HepG2 (cell line): Measurements from ENCODE around the gene RNF126. TPM values are rescaled to one million over a fixed set of nuclear protein-coding genes. Genes with fewer than 3 reads are reported as not detected.
A peak's percentile ranks its signal among the peaks of the same experiment; 100 is the strongest.

ENCODE experiments used
- FOSL1 ChIP-seq: sonication (generic); formaldehyde crosslinking; IDR thresholded peaks from 2 replicates; pipeline ENCODE4 v1.9.0; 2021; ENCODE audit warnings: missing genetic modification reagents, borderline replicate concordance
- HMGA1 ChIP-seq: sonication (generic); formaldehyde crosslinking; conservative IDR thresholded peaks from 2 replicates; pipeline ENCODE4 v1.4.0; 2020; ENCODE audit warnings: missing genetic modification reagents
- HNRNPLL ChIP-seq: fragments of 200-400 bp; formaldehyde crosslinking; IDR thresholded peaks from 2 replicates; pipeline ENCODE4 v1.6.1; 2017; ENCODE audit warnings: mild to moderate bottlenecking, low read depth, low read length; ENCODE audit not compliant: poor library complexity, severe bottlenecking
- RBAK ChIP-seq: sonication (generic); formaldehyde crosslinking; IDR thresholded peaks from 2 replicates; pipeline ENCODE4 v1.5.1; 2020; ENCODE audit warnings: mild to moderate bottlenecking, missing genetic modification reagents
- RBM22 ChIP-seq: fragments of 200-400 bp; formaldehyde crosslinking; optimal IDR thresholded peaks from 2 replicates; pipeline ENCODE3; 2017; ENCODE audit warnings: mild to moderate bottlenecking, low read length, moderate library complexity
- SOX13 ChIP-seq, 3 experiments: fragments of 450-650 bp in 1 of 3; sonication (generic) in 1 of 3; formaldehyde crosslinking in 1 of 3; IDR thresholded peaks in 2 of 3; conservative IDR thresholded peaks in 1 of 3; 2 replicates each; pipeline versions ENCODE4 v1.5.0 to v1.6.1; 2016 to 2020; ENCODE audit warnings: antibody characterized with exemption in 1 of 3, mild to moderate bottlenecking in 1 of 3, missing compliant biosample characterization in 1 of 3, missing genetic modification reagents in 1 of 3, moderate library complexity in 1 of 3
- SOX5 ChIP-seq: IDR thresholded peaks from 2 replicates; pipeline ENCODE4 v1.6.1; 2016; ENCODE audit warnings: borderline replicate concordance
- ZBTB3 ChIP-seq: sonication (generic); formaldehyde crosslinking; IDR thresholded peaks from 2 replicates; pipeline ENCODE4 v1.4.0; 2020; ENCODE audit warnings: low read depth, mild to moderate bottlenecking, moderate library complexity, missing genetic modification reagents, borderline replicate concordance
- ZFP1 ChIP-seq: IDR thresholded peaks from 2 replicates; pipeline ENCODE4 v1.6.1; 2016
- ZMAT3 ChIP-seq: sonication (generic); formaldehyde crosslinking; conservative IDR thresholded peaks from 2 replicates; pipeline ENCODE4 v1.7.0; 2021; ENCODE audit warnings: missing genetic modification reagents
- ZNF30 ChIP-seq: sonication (generic); formaldehyde crosslinking; IDR thresholded peaks from 2 replicates; pipeline ENCODE4 v1.5.0; 2020; ENCODE audit warnings: mild to moderate bottlenecking, missing genetic modification reagents
- ZNF441 ChIP-seq: sonication (generic); formaldehyde crosslinking; IDR thresholded peaks from 2 replicates; pipeline ENCODE4 v1.7.0; 2021; ENCODE audit warnings: missing genetic modification reagents, borderline replicate concordance
- ZSCAN12 ChIP-seq: sonication (generic); formaldehyde crosslinking; IDR thresholded peaks from 2 replicates; pipeline ENCODE4 v1.9.0; 2021; ENCODE audit warnings: mild to moderate bottlenecking, missing genetic modification reagents
- polyA plus RNA-seq, 8 experiments: library from polyadenylated mRNA; depleted of rRNA in 3 of 8; stranded (reverse) in 7 of 8; unstranded in 1 of 8; fragments of >200 nt; fragmentation: Illumina TruSeq in 4 of 8; extraction: Trizol in 4 of 8; gene quantifications; 2 replicates each; pipeline versions ENCODE4 v1.2.1 to v1.2.3, GENCODE V29; 2011 to 2016; ENCODE audit warnings: low read depth in 4 of 8, missing spikeins in 1 of 8, mixed read lengths in 1 of 8; ENCODE audit not compliant: insufficient read depth in 1 of 8
- total RNA-seq, 5 experiments: library from RNA; depleted of rRNA; stranded (reverse); fragments of >200 nt; fragmentation: Illumina TruSeq; extraction: Trizol; gene quantifications; 2 replicates each; pipeline ENCODE4 v1.2.3, GENCODE V29; 2016; ENCODE audit warnings: low read depth in 1 of 5
- TF ChIP-seq, protein P1 (sequence below): sonication (generic); formaldehyde crosslinking; IDR thresholded peaks from 2 replicates; pipeline ENCODE4 v1.4.0; 2020; ENCODE audit warnings: low read depth, mild to moderate bottlenecking, missing genetic modification reagents
- TF ChIP-seq, protein P2 (sequence below): sonication (generic); formaldehyde crosslinking; IDR thresholded peaks from 2 replicates; pipeline ENCODE4 v1.5.1; 2020; ENCODE audit warnings: missing genetic modification reagents, mild to moderate bottlenecking, borderline replicate concordance
- TF ChIP-seq, protein P3 (sequence below), 2 experiments: IDR thresholded peaks; 2 replicates each; pipeline ENCODE4 v1.6.1; 2011 to 2012; ENCODE audit warnings: low read length in 2 of 2, borderline replicate concordance in 1 of 2, low read depth in 1 of 2, mild to moderate bottlenecking in 1 of 2, moderate library complexity in 1 of 2
- TF ChIP-seq, protein P4 (sequence below): sonication (generic); formaldehyde crosslinking; IDR thresholded peaks from 2 replicates; pipeline ENCODE4 v1.4.0; 2020; ENCODE audit warnings: missing genetic modification reagents
- TF ChIP-seq, protein P5 (sequence below): sonication (generic); formaldehyde crosslinking; IDR thresholded peaks from 2 replicates; pipeline ENCODE4 v1.5.0; 2020; ENCODE audit warnings: missing genetic modification reagents, mild to moderate bottlenecking, borderline replicate concordance
- TF ChIP-seq, protein P6 (sequence below): sonication (generic); formaldehyde crosslinking; IDR thresholded peaks from 2 replicates; pipeline ENCODE4 v1.4.0; 2020; ENCODE audit warnings: mild to moderate bottlenecking, missing genetic modification reagents

Gene RNF126
- total and polyA plus RNA-seq, 2 of the 13 experiments (the other 11 are each of a cell fraction or from before 2014, with no cell fraction given), result 23.2 to 34.0 TPM

DNA sequence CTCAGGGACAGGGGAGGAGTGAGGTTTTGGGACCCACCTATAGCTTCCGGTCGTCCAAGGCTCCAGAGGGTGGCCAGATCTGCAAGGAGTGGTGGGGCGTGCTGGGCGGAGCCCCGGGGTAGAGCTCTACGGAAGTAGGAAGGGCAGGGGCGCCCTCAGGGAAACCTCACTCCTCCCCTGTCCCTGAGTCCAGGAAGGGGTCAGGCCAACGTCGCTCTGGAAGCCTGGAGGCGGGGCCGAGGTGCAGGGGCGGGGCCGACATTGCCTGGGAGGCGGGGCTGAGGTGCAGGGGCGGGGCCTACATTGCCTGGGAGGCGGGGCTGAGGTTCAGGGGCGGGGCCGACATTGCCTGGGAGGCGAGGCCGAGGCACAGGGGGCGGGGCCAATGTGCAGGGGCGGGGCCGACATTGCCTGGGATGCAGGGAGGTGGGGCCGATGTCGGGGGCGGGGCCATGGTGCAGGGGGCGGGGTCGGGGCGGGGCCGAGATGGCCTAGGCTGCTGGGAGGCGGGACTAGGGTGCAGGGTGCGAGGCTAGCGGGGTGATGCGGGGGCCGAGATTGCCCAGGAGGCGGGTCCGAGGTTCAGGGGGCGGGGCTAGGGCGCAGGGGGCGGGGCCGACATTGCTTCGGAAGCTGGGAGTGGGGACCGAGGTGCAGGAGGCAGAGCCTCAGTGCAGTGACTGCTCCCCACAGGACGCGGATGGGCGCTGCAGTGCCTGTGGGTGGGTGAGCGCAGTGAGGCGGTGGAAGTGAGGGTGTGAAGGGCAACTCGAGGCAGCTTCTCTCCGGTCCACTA lies 40.8 kb upstream of the RNF126 start (continued):
- TF ChIP-seq ZBTB3 (CRISPR knock-in tag) (no peak), SOX5 (CRISPR knock-in tag) (no peak), ZMAT3 (no peak; the same call in 1 of the 2 replicates), HMGA1 (CRISPR knock-in tag) (no peak), RBAK (CRISPR knock-in tag) (no peak), ZNF30 (no peak), RBM22 (no peak), HNRNPLL (no peak), FOSL1 (CRISPR knock-in tag) (no peak), ZNF441 (no peak), ZSCAN12 (no peak), ZFP1 (CRISPR knock-in tag) (no peak), SOX13 (IDR thresholded peaks at IDR 0.05) (no peak), SOX13 (CRISPR knock-in tag; conservative IDR thresholded peaks at IDR 0.05 in 1 of 2, IDR thresholded peaks at IDR 0.05 in 1 of 2) (peak in 1 of 2 experiments; percentile 34; a peak in 1 of 4 replicates)
- TF ChIP-seq, protein P1, sequence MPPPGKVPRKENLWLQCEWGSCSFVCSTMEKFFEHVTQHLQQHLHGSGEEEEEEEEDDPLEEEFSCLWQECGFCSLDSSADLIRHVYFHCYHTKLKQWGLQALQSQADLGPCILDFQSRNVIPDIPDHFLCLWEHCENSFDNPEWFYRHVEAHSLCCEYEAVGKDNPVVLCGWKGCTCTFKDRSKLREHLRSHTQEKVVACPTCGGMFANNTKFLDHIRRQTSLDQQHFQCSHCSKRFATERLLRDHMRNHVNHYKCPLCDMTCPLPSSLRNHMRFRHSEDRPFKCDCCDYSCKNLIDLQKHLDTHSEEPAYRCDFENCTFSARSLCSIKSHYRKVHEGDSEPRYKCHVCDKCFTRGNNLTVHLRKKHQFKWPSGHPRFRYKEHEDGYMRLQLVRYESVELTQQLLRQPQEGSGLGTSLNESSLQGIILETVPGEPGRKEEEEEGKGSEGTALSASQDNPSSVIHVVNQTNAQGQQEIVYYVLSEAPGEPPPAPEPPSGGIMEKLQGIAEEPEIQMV, result no peak
- TF ChIP-seq, protein P2, sequence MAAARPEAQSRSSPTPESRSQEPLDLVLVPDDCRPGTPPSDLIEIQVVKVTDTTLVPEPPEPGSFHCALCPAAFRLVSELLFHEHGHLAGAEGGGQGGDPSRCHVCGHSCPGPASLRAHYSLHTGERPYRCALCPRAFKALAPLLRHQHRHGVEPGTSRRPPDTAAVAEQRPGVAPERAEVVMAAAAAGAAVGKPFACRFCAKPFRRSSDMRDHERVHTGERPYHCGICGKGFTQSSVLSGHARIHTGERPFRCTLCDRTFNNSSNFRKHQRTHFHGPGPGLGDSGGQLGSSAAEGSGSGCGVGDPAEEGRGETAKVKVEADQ (CRISPR knock-in tag), result no peak
- TF ChIP-seq, protein P3, sequence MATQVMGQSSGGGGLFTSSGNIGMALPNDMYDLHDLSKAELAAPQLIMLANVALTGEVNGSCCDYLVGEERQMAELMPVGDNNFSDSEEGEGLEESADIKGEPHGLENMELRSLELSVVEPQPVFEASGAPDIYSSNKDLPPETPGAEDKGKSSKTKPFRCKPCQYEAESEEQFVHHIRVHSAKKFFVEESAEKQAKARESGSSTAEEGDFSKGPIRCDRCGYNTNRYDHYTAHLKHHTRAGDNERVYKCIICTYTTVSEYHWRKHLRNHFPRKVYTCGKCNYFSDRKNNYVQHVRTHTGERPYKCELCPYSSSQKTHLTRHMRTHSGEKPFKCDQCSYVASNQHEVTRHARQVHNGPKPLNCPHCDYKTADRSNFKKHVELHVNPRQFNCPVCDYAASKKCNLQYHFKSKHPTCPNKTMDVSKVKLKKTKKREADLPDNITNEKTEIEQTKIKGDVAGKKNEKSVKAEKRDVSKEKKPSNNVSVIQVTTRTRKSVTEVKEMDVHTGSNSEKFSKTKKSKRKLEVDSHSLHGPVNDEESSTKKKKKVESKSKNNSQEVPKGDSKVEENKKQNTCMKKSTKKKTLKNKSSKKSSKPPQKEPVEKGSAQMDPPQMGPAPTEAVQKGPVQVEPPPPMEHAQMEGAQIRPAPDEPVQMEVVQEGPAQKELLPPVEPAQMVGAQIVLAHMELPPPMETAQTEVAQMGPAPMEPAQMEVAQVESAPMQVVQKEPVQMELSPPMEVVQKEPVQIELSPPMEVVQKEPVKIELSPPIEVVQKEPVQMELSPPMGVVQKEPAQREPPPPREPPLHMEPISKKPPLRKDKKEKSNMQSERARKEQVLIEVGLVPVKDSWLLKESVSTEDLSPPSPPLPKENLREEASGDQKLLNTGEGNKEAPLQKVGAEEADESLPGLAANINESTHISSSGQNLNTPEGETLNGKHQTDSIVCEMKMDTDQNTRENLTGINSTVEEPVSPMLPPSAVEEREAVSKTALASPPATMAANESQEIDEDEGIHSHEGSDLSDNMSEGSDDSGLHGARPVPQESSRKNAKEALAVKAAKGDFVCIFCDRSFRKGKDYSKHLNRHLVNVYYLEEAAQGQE (IDR thresholded peaks at IDR 0.05; ENCODE audit: borderline replicate concordance in 1 of 2, low read depth in 1 of 2, low read length in 2 of 2), result peak in 1 of 2 experiments; percentile 63; a peak in 1 of 4 replicates
- TF ChIP-seq, protein P4, sequence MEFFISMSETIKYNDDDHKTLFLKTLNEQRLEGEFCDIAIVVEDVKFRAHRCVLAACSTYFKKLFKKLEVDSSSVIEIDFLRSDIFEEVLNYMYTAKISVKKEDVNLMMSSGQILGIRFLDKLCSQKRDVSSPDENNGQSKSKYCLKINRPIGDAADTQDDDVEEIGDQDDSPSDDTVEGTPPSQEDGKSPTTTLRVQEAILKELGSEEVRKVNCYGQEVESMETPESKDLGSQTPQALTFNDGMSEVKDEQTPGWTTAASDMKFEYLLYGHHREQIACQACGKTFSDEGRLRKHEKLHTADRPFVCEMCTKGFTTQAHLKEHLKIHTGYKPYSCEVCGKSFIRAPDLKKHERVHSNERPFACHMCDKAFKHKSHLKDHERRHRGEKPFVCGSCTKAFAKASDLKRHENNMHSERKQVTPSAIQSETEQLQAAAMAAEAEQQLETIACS (CRISPR knock-in tag), result no peak
- TF ChIP-seq, protein P5, sequence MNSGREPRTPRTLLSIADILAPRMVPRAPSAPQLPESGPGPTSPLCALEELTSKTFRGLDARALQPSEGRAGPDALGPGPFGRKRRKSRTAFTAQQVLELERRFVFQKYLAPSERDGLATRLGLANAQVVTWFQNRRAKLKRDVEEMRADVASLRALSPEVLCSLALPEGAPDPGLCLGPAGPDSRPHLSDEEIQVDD (CRISPR knock-in tag), result 0 out of 2 replicates have a peak, but pooled peaks have one; percentile 49
- TF ChIP-seq, protein P6, sequence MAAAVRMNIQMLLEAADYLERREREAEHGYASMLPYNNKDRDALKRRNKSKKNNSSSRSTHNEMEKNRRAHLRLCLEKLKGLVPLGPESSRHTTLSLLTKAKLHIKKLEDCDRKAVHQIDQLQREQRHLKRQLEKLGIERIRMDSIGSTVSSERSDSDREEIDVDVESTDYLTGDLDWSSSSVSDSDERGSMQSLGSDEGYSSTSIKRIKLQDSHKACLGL, result no peak
